ENCODE results near the gene OR6K6.
A peak's percentile ranks its signal among the peaks of the same experiment; 100 is the strongest.

Gene OR6K6

GRCh38 chr1:158752155-158752712 lies 2.3 kb upstream of the OR6K6 start:
- peaks cover 8% of the 10 kb centered on the region for H3K27me3 Mint-ChIP-seq (ENCODE audit: low read depth)
- H3K27ac Mint-ChIP-seq = no peak overlapping the region
- H3K9me3 Mint-ChIP-seq = no peaks in the 10 kb centered on the region
- no peaks in the 10 kb centered on the region for H3K36me3 Mint-ChIP-seq (ENCODE audit: low read depth)
- DNase-seq (ENCODE audit: low spot score) = no peak
- no peaks in the 10 kb centered on the region for H3K4me1 Mint-ChIP-seq (ENCODE audit: low read depth)
- H3K4me3 Mint-ChIP-seq = no peak overlapping the region

- H3K27ac Mint-ChIP-seq = no peak within 1 kb of the TSS
- no peak within 1 kb of the TSS for H3K4me3 Mint-ChIP-seq
- no peaks in the 10 kb centered on the region for H3K9me3 Mint-ChIP-seq
- H3K4me1 Mint-ChIP-seq (ENCODE audit: low read depth) = no peaks in the 10 kb centered on the region
- no peaks in the 10 kb centered on the region for H3K36me3 Mint-ChIP-seq (ENCODE audit: low read depth)
- no peak for DNase-seq (ENCODE audit: low spot score)
- peaks cover 18% of the 10 kb centered on the region for H3K27me3 Mint-ChIP-seq (ENCODE audit: low read depth)
These were observed 17.7 kb downstream of the OR6K6 start, which contains the start of gene OR6N1 for GRCh38 chr1:158771950-158772866. OR6N1 (minus strand) TSS chr1:158772195; CDS start chr1:158766682, 5,513 bp downstream.

GRCh38 chr1:158781104-158781503 lies 26.6 kb downstream of the OR6K6 start, which contains the start of gene OR6N2:
OR6N2 (minus strand) TSS chr1:158781204; CDS start chr1:158777635, 3,569 bp downstream.
- H3K27me3 Mint-ChIP-seq (ENCODE audit: low read depth) = peaks cover 7% of the 10 kb centered on the region

GRCh38 chr1:158793604-158794003 lies 39.1 kb downstream of the OR6K6 start:
- peaks cover 19% of the 10 kb centered on the region for H3K27me3 Mint-ChIP-seq (ENCODE audit: low read depth)
- H3K4me3 Mint-ChIP-seq = no peak overlapping the region
- H3K36me3 Mint-ChIP-seq (ENCODE audit: low read depth) = no peaks in the 10 kb centered on the region
- H3K4me1 Mint-ChIP-seq (ENCODE audit: low read depth) = no peaks in the 10 kb centered on the region
- H3K9me3 Mint-ChIP-seq = no peaks in the 10 kb centered on the region
- no peak for DNase-seq (ENCODE audit: low spot score)
- no peak overlapping the region for H3K27ac Mint-ChIP-seq

More at GRCh38 chr1:158781104-158781503, 26.6 kb downstream of the OR6K6 start, which contains the start of gene OR6N2:
- H3K27ac Mint-ChIP-seq = no peak within 1 kb of the TSS
- H3K9me3 Mint-ChIP-seq = no peaks in the 10 kb centered on the region
- no peaks in the 10 kb centered on the region for H3K36me3 Mint-ChIP-seq (ENCODE audit: low read depth)
- H3K4me3 Mint-ChIP-seq = no peak within 1 kb of the TSS
- no peak for DNase-seq (ENCODE audit: low spot score)
- H3K4me1 Mint-ChIP-seq (ENCODE audit: low read depth) = no peaks in the 10 kb centered on the region

- Mint-ChIP-seq H3K27ac (no peak overlapping the region), H3K4me1 (ENCODE audit: low read depth) (no peaks in the 10 kb centered on the region), H3K9me3 (no peaks in the 10 kb centered on the region), H3K27me3 (ENCODE audit: low read depth) (peaks cover 15% of the 10 kb centered on the region), H3K4me3 (no peak overlapping the region), H3K36me3 (ENCODE audit: low read depth) (no peaks in the 10 kb centered on the region)
- no peak for DNase-seq (ENCODE audit: low spot score)
These were observed 39.7 kb downstream of the OR6K6 start for GRCh38 chr1:158794247-158794646.

GRCh38 chr1:158798531-158798930 lies 44.0 kb downstream of the OR6K6 start:
- DNase-seq (ENCODE audit: low spot score) = no peak
- Mint-ChIP-seq H3K27ac (no peak overlapping the region), H3K9me3 (no peaks in the 10 kb centered on the region), H3K27me3 (ENCODE audit: low read depth) (peaks cover 20% of the 10 kb centered on the region), H3K4me3 (no peak overlapping the region), H3K36me3 (ENCODE audit: low read depth) (no peaks in the 10 kb centered on the region), H3K4me1 (ENCODE audit: low read depth) (no peaks in the 10 kb centered on the region)

GRCh38 chr1:158799689-158800088 lies 45.2 kb downstream of the OR6K6 start:
- Mint-ChIP-seq H3K27me3 (ENCODE audit: low read depth) (peaks cover 25% of the 10 kb centered on the region), H3K4me3 (no peak overlapping the region), H3K4me1 (ENCODE audit: low read depth) (no peaks in the 10 kb centered on the region), H3K36me3 (ENCODE audit: low read depth) (no peaks in the 10 kb centered on the region), H3K27ac (no peak overlapping the region), H3K9me3 (no peaks in the 10 kb centered on the region)
- peak; percentile 22 for DNase-seq (ENCODE audit: low spot score)

GRCh38 chr1:158800526-158800925 lies 46.0 kb downstream of the OR6K6 start:
- no peak for DNase-seq (ENCODE audit: low spot score)
- Mint-ChIP-seq H3K27me3 (ENCODE audit: low read depth) (peaks cover 27% of the 10 kb centered on the region), H3K36me3 (ENCODE audit: low read depth) (no peaks in the 10 kb centered on the region), H3K4me3 (no peak overlapping the region), H3K4me1 (ENCODE audit: low read depth) (no peaks in the 10 kb centered on the region), H3K9me3 (no peaks in the 10 kb centered on the region), H3K27ac (no peak overlapping the region)

GRCh38 chr1:158801396-158801795 lies 46.9 kb downstream of the OR6K6 start:
- no peak overlapping the region for H3K27ac Mint-ChIP-seq

GRCh38 chr1:158803678-158804077 lies 49.2 kb downstream of the OR6K6 start:
- H3K4me1 Mint-ChIP-seq (ENCODE audit: low read depth) = peaks cover 3% of the 10 kb centered on the region
- H3K4me3 Mint-ChIP-seq = no peak overlapping the region
- no peak overlapping the region for H3K27ac Mint-ChIP-seq
- peaks cover 36% of the 10 kb centered on the region for H3K27me3 Mint-ChIP-seq (ENCODE audit: low read depth)
- H3K36me3 Mint-ChIP-seq (ENCODE audit: low read depth) = no peaks in the 10 kb centered on the region
- no peaks in the 10 kb centered on the region for H3K9me3 Mint-ChIP-seq
- no peak for DNase-seq (ENCODE audit: low spot score)

More at GRCh38 chr1:158801396-158801795, 46.9 kb downstream of the OR6K6 start:
- Mint-ChIP-seq H3K36me3 (ENCODE audit: low read depth) (no peaks in the 10 kb centered on the region), H3K4me1 (ENCODE audit: low read depth) (no peaks in the 10 kb centered on the region), H3K4me3 (no peak overlapping the region), H3K27me3 (ENCODE audit: low read depth) (peaks cover 31% of the 10 kb centered on the region), H3K9me3 (no peaks in the 10 kb centered on the region)
- DNase-seq (ENCODE audit: low spot score) = no peak

Data from T-helper 2 cell treated with Interferon-gamma antibody and Interleukin-4, amounts not matched to agents 5 μg/mL and 100 μg/mL, for 36 hours (primary cell).